ENCODE measurements around the gene GABRA5. TPM values are rescaled to one million over a fixed set of nuclear protein-coding genes. Genes with fewer than 3 reads are reported as not detected.

GABRA5 gene
- total and polyA plus RNA-seq, 10 of the 15 experiments (the other 5 are each of a cell fraction or from before 2014, with no cell fraction given), result 0.10 TPM; not detected in 9

DNA sequence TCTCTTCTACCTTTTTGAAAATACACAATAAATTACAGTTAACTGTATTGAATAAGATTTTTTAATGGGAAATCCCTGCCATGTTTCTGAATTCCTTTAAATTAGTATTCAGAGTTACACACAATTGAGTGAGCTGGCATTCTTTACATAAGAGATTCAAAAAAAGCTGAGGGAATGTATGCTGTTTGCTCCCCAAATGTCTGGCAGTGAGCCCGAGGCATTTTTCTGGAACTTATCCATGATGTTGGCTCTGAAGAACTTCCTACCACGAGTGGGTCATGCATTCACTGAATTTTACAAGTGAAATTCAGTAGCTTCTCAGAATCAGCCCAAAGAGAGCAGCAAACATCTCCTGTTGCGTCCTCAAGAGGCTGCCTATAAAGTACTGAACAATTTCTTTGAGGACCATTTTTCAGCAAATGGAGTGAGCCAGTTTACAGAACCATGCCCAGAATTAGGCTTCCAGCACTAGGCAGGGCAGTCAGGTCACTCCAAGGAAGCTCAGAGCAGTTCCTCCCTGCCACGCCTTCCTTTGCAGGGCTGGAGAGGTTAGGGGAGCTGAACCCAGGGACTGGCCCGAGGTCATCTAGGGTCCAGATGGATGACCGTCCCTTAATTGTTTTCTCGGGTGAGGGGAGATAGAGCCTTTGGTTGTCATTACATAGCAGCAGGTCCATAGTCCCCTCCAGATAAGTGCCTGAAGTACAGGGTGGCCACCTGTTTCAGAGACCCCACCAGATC is 21.2 kb downstream of the GABRA5 start:
- in situ Hi-C loops (cut with MboI), result no loop called here
- SMC1A ChIA-PET (ENCODE audit: uncharacterized antibody, unreplicated experiment), result no interaction called here
- FAIRE-seq, result no peak
- TF ChIP-seq TCF12 (IDR thresholded peaks at IDR 0.05; ENCODE audit: low read depth, low read length), result no peak
- no peak for TF ChIP-seq POLR2AphosphoS5 (IDR thresholded peaks at IDR 0.05; ENCODE audit: low read length)
- TF ChIP-seq, protein P1, sequence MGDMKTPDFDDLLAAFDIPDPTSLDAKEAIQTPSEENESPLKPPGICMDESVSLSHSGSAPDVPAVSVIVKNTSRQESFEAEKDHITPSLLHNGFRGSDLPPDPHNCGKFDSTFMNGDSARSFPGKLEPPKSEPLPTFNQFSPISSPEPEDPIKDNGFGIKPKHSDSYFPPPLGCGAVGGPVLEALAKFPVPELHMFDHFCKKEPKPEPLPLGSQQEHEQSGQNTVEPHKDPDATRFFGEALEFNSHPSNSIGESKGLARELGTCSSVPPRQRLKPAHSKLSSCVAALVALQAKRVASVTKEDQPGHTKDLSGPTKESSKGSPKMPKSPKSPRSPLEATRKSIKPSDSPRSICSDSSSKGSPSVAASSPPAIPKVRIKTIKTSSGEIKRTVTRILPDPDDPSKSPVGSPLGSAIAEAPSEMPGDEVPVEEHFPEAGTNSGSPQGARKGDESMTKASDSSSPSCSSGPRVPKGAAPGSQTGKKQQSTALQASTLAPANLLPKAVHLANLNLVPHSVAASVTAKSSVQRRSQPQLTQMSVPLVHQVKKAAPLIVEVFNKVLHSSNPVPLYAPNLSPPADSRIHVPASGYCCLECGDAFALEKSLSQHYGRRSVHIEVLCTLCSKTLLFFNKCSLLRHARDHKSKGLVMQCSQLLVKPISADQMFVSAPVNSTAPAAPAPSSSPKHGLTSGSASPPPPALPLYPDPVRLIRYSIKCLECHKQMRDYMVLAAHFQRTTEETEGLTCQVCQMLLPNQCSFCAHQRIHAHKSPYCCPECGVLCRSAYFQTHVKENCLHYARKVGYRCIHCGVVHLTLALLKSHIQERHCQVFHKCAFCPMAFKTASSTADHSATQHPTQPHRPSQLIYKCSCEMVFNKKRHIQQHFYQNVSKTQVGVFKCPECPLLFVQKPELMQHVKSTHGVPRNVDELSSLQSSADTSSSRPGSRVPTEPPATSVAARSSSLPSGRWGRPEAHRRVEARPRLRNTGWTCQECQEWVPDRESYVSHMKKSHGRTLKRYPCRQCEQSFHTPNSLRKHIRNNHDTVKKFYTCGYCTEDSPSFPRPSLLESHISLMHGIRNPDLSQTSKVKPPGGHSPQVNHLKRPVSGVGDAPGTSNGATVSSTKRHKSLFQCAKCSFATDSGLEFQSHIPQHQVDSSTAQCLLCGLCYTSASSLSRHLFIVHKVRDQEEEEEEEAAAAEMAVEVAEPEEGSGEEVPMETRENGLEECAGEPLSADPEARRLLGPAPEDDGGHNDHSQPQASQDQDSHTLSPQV (IDR thresholded peaks at IDR 0.05), result no peak
- no peak for TF ChIP-seq YY1 (IDR thresholded peaks at IDR 0.05; ENCODE audit: low read depth, low read length)
- TF ChIP-seq TBL1XR1 (IDR thresholded peaks at IDR 0.05; ENCODE audit: low read depth, low read length), result no peak
- no peak for TF ChIP-seq ASH2L (IDR thresholded peaks at IDR 0.05; ENCODE audit: borderline replicate concordance, low read depth)
- TF ChIP-seq HDGF (IDR thresholded peaks at IDR 0.05), result no peak
- no peak for TF ChIP-seq MYC (IDR thresholded peaks at IDR 0.05; ENCODE audit: insufficient read depth, insufficient read length, insufficient replicate concordance, low read length, severe bottlenecking)
- TF ChIP-seq SMAD1 (IDR thresholded peaks at IDR 0.05; ENCODE audit: low read depth, partially characterized antibody), result no peak
- no peak for TF ChIP-seq NFYA (IDR thresholded peaks at IDR 0.05; ENCODE audit: borderline replicate concordance, low read depth, low read length)
- no peak for TF ChIP-seq TARDBP (IDR thresholded peaks at IDR 0.05; ENCODE audit: borderline replicate concordance)
- TF ChIP-seq EP300 (IDR thresholded peaks at IDR 0.05; ENCODE audit: borderline replicate concordance in 1 of 2, control insufficient read depth in 1 of 2, low read depth in 2 of 2, low read length in 2 of 2), result no peak
- TF ChIP-seq, protein P2, sequence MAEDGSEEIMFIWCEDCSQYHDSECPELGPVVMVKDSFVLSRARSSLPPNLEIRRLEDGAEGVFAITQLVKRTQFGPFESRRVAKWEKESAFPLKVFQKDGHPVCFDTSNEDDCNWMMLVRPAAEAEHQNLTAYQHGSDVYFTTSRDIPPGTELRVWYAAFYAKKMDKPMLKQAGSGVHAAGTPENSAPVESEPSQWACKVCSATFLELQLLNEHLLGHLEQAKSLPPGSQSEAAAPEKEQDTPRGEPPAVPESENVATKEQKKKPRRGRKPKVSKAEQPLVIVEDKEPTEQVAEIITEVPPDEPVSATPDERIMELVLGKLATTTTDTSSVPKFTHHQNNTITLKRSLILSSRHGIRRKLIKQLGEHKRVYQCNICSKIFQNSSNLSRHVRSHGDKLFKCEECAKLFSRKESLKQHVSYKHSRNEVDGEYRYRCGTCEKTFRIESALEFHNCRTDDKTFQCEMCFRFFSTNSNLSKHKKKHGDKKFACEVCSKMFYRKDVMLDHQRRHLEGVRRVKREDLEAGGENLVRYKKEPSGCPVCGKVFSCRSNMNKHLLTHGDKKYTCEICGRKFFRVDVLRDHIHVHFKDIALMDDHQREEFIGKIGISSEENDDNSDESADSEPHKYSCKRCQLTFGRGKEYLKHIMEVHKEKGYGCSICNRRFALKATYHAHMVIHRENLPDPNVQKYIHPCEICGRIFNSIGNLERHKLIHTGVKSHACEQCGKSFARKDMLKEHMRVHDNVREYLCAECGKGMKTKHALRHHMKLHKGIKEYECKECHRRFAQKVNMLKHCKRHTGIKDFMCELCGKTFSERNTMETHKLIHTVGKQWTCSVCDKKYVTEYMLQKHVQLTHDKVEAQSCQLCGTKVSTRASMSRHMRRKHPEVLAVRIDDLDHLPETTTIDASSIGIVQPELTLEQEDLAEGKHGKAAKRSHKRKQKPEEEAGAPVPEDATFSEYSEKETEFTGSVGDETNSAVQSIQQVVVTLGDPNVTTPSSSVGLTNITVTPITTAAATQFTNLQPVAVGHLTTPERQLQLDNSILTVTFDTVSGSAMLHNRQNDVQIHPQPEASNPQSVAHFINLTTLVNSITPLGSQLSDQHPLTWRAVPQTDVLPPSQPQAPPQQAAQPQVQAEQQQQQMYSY (CRISPR knock-in tag; IDR thresholded peaks at IDR 0.05), result no peak

More for the DNA sequence above, 21.2 kb downstream of the GABRA5 start:
- DNase-seq (ENCODE audit: low read depth, low spot score), result no peak
- Histone ChIP-seq H3K36me3 (ENCODE audit: control insufficient read depth in 2 of 2, insufficient read depth in 2 of 2, low read length in 1 of 2) (no peaks in the 10 kb centered on the region), H3K9ac (ENCODE audit: control insufficient read depth, insufficient read depth, low read length) (no peak overlapping the region), H3K4me2 (ENCODE audit: control insufficient read depth, insufficient read depth) (no peak overlapping the region), H3K27ac (ENCODE audit: control insufficient read depth, insufficient read depth) (no peak overlapping the region), H3K4me3 (no peak overlapping the region), H4K20me1 (ENCODE audit: control insufficient read depth, insufficient read depth) (no peaks in the 10 kb centered on the region), H3K4me1 (ENCODE audit: control insufficient read depth, insufficient read depth, low read length) (no peaks in the 10 kb centered on the region), H3K27me3 (replicated peaks in 1 of 2; ENCODE audit: control insufficient read depth in 2 of 2, insufficient read depth in 2 of 2, low read length in 1 of 2) (no peaks in the 10 kb centered on the region), H3K9me3 (replicated peaks; ENCODE audit: control insufficient read depth, insufficient read depth, low read length) (no peaks in the 10 kb centered on the region), H3K79me2 (ENCODE audit: control insufficient read depth, insufficient read depth, low read length) (no peaks in the 10 kb centered on the region), H2AFZ (ENCODE audit: control insufficient read depth, low read depth, low read length) (no peak overlapping the region)
- intact Hi-C loops (cut with micrococcal nuclease; ENCODE audit: unreplicated experiment), result no loop called here
- ChIA-PET POLR2A (no interaction called here), RAD21 (ENCODE audit: unreplicated experiment) (no interaction called here), CTCF (no interaction called here)
- WGBS (ENCODE audit: insufficient coverage, insufficient replicate concordance, low lambda C conversion rate, missing lambda C conversion rate), result 11% methylated on average over 7 of the region's 7 CpGs
- no TSS peak for BruUV-seq (replicated peaks)
- no peak for ATAC-seq

All from GM12878 (cell line).